ENCODE data around the gene ARHGEF25.

ARHGEF25 gene

DNA sequence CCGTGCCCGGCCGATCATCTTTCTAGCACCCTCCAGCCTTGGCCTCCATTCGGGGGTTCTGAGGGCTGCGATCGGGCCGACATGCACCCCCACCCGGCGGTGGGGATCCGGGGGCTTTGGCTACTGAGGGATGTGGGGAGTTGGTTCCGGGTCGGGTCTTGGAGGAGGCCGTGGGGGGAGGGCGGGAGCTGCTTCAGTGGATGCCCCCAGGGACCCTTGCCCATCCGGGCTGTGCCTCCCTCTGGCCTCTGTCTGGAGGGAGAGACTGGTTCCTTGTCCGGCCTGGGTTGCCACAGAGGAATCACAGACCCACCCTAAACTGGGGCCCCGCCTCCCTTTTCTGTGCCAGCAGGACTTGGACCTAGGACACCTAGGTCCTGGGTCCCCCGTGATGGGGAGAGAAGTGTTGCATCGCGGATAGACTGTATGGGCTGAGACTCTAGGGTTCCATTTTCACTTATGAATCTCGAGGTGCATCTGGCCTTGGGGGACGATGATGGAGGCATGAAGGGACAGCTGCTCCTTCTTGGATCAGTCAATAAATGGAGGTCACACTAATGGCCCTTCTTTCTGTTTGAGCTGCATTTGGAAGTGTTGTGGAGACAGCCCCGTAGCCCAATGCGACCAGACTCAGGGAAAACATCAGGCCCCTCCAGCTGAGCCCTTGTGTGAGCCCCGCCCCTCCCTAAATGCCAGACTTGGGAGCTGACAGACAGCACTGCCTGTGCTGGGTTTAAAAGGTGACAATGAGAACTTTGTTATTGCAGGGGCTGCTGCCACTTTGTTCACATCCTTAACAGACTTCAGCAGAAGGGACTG, 6.0 kb upstream of the ARHGEF25 start:
- intact Hi-C loops (cut with DNase I) = no loop called here
- DNase-seq = peak in 22 of 42 donors; percentile 28 to 68 (median 44)

DNA sequence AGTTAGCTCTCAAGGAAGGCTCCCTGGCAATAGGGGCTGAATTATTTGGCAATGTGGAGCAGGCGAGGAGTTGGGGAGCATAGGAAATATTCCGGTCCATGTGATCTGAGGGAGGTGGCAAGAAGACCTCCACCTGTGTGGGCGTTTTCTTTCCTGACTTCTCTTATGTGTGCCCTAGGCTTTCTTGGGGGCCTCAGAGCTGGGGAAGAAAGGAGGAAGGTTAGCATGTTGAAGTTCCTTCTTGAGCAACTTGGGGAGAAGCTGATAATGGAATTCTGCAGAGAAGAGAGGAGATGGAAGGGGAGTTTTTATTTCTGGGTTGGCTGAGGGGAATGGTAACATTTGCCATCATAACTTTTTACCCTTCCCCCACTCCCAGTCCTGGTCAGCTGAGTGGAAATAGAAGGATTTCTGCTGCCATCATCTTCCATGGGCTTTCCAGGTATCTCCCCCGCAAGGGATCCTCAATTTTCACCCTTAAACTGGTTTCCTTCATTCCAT, 5.4 kb upstream of the ARHGEF25 start:
- peak in 1 of 42 donors; percentile 51 for DNase-seq
- intact Hi-C loops (cut with DNase I) = no loop called here

DNA sequence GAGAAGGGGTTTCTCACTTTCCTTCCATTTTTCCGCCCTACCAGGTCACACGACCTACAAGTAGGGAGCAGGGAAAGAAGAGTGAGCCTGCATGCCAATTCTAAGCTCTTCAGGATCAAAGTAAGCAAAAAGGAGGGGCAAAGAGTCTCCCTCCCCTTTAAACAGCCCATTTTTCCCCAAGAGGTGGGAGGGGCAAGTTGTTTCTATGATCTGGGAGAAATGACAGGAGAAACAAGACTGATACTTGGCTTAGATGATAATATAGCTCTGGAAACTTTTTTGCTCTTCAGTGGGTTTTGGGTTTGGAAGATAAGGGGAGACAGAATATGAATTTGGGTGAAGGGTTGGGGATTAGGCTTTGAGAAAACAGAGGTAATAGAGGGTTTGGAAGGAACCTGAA, 4.8 kb upstream of the ARHGEF25 start:
- intact Hi-C loops (cut with DNase I) = no loop called here
- DNase-seq = no peak

DNA sequence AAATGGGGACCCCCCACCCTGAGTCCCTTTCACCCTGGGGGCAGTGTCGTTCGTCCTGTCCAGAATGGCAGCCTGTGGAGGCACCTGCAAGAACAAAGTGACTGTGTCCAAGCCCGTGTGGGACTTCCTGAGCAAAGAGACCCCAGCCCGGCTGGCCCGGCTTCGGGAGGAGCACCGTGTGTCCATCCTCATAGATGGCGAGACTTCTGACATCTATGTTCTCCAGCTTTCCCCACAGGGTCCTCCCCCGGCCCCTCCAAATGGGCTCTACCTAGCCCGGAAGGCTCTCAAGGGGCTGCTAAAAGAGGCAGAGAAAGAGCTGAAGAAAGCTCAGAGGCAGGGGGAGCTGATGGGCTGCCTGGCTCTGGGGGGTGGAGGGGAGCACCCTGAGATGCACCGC, 4.4 kb upstream of the ARHGEF25 start:
- DNase-seq = no peak
- intact Hi-C loops (cut with DNase I) = no loop called here

DNA sequence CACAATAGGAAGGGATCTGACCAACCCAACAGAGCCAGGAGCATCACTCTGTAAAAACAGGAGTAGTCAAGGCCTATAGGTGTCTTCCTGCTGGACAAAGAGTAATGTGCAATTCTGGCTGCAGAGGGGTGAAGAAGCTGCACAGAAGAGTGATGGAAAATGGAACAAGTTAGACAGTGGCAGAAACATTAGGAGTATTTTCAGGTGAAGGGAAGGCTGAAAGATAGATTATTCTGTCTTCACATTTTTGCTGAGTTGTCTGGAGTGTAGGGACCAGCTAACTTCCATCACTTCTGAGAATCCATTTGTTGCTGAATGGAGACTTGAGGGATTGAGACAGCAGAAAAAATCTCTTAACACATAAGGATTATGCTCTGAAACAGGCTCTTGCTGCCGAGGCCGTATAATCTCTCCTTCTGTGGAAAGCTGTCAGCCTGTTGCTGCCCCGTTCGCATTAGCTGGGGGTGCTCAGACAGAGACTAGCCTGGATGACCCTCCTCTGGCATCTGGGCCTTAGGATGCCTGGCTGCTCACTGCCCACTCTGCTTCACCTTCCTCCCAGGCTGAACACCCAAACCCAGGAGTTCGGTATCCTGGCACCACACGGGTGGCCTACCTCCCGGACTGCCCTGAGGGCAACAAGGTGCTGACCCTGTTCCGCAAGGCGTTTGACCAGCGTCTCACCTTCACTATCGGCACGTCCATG, 3.1 kb upstream of the ARHGEF25 start:
- no peak for DNase-seq
- intact Hi-C loops (cut with DNase I) = no loop called here

DNA sequence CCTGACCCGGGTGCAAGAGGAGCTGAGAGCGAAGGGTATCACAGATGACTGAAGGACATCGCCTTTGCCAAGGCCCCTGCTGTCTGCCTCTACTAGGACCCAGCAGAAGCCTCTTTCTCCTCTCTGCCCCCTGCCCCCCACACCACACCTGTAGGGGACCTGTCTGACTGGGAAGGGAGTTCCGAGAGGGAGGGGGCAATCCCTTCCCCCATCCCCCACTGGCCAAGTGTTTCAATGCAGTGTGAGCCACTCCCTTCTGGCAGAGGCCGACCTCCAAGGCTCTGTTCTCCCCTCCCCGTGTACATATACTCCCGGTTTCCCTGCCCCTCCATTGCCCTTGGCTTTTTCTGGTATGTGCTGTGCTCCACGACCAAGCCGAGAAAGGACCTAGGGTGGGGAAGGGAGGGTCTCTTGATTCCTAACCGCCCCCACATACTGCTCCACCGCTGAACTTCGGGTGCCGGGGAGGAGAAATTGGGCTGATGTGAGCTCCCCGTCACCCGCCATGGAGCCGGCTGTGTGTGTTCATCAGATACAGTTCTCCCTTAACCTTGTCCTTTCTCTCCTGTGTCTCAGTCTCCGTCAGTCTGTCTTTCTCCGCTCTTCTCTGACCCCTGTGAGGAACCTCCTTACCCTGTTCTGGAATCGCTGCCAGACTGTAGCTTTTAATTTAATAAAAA, 2.0 kb upstream of the ARHGEF25 start:
- intact Hi-C loops (cut with DNase I) = no loop called here
- DNase-seq = peak in 2 of 42 donors; percentile 34 to 47

DNA sequence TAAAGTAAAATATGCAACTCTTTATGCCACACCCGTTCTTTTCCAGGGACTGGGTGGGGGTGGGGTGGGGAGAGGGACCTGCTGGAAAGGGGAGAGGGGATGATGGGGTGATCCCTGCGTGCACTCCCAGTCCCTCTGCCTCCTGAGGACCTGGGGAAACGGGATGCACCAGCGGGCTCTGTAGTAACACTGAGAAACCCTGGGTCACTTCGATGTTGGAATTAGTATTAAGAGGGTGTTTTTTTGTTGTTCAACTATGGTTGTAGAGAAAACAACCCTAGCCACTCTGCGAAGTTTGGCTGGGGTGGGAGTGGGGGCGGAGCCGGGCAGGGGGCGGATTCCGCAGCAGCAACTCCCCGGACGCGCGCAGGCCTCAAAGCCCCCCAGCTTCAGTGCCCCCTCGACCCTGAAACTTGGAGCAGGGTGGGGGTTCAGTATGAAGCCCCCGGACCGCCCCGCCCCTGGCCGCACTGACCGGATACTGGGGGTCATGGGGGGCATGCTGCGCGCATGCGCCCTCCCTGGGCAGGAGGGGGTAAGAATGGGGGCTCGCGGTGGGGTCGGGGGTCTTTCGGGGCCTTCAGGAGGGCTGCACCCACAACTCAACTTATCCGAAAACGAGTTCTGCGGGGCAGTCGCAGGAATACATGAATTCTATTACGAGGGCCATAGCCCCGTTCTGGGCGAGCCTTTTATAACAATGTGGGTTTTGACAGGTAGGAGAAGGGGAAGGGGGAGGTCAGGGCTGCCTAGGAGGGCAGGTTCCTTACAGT, 1.3 kb upstream of the ARHGEF25 start:
- DNase-seq = peak in 2 of 42 donors; percentile 7 to 23
- intact Hi-C loops (cut with DNase I) = no loop called here

DNA sequence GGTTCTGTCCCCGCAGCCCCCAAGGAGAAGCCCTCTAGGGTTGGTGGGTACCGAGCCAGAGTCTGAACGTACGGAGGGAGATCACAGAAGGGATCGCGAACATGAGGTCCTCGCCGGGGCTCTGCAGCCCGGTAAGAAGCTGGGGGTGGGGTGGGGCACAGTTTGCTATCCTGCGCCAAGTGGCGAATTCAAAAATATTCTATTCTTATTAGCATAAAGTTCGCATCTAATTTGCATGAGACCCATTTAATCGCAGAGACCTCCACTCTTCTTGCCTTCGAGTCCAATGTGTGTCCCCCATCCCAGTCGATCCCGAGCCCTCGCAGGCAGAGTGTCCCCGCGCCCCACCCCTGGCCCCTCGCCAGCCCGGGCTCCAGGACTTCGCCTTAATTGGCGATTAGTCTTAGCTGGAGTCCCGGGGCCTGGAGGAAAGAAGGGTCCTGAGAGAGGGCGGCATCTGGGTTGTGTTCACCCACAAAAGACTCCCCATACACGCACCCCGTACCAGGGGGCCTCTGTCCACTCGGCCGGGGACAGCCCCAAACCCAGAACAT, 604 bp upstream of the ARHGEF25 start:
- intact Hi-C loops (cut with DNase I) = no loop called here
- DNase-seq = peak in 2 of 42 donors; percentile 10 to 37

DNA sequence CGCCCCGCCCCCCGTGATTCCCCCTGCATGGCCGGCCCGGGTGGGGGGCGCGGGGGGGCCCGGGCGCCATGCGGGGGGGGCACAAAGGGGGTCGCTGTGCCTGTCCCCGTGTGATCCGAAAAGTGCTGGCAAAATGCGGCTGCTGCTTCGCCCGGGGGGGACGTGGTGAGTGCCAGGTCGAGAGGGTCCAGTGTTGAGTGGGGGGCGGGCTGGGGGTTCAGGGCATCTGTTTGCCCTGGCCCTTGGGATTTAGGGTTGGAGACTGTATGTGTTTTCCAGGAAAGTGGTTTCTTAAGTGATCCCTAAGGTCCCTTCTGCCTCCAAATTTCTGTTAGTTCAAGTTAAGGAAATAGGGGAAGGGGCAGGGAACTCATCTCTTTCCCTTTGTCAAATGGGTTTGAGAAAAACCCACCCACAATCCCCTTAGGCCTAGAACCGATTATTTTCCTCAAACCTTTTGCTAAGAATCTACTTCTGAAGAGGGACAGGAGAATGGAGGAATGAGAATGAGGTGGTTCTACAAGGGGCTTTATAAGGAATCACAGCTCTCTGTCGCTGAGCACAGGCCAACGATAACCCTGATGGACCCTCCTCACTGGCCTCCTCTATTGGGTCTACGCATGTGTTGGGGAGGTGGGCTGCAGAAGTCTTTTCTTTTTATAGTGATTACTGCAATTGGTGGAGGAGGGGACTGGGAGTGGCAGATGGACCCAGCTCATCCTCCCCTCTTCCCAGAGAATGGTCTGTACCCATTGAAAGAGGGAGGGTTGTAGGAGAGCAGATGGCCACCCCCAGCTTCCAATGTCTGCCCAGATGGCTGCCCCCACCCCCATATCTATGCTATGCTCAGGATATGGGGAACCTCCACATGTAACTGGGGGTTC, 834 bp downstream of the ARHGEF25 start:
- DNase-seq = no peak
- intact Hi-C loops (cut with DNase I) = no loop called here

DNA sequence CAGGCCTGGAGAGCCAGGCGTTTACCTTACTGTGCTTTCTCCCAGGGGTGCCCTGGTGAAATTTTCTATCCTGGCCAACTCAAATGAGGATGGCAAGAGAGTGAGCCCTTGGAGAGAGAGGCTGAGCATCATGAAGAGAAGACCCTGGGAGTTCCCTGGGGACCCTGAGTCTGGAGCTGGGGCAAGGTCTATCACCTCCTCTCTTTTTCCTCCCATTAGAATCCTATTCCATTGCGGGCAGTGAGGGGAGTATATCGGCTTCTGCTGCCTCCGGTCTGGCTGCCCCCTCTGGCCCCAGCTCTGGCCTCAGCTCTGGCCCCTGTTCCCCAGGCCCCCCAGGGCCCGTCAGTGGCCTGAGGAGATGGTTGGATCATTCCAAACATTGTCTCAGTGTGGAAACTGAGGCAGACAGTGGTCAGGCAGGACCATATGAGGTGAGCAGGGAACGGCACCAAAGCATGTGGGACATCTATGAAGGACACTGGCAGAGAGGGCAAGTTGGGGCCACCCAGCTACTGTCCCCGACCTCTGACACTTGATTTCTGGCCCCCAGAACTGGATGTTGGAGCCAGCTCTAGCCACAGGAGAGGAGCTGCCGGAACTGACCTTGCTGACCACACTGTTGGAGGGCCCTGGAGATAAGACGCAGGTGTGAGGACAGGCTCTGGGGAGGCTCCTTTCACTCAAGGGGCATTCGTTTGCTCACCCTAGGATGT, 1.6 kb downstream of the ARHGEF25 start:
- intact Hi-C loops (cut with DNase I) = no loop called here
- no peak for DNase-seq

DNA sequence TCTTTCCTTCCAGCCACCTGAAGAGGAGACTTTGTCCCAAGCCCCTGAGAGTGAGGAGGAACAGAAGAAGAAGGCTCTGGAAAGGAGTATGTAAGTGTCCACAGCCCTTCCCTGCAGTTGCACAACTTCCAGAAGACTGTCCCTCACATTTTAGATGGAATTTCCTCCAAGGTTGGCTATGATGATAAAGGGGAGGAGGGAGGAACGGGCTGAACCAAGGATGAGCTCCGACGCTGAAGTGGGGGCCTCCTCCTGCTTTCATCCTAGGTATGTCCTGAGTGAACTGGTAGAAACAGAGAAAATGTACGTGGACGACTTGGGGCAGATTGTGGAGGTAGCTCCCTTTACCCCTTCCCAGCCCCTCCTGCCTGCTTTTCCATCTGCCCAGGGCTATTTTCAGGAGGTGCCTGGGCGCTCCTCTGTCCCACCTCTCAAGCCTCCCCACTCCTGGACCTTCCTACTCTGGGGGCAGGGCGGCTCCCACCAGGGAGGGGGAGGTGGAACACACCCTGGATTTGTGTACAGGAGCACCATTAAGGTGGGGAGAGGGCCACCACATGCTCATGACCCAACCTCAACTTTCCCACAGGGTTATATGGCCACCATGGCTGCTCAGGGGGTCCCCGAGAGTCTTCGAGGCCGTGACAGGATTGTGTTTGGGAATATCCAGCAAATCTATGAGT, 2.3 kb downstream of the ARHGEF25 start:
- intact Hi-C loops (cut with DNase I) = no loop called here
- no peak for DNase-seq

DNA sequence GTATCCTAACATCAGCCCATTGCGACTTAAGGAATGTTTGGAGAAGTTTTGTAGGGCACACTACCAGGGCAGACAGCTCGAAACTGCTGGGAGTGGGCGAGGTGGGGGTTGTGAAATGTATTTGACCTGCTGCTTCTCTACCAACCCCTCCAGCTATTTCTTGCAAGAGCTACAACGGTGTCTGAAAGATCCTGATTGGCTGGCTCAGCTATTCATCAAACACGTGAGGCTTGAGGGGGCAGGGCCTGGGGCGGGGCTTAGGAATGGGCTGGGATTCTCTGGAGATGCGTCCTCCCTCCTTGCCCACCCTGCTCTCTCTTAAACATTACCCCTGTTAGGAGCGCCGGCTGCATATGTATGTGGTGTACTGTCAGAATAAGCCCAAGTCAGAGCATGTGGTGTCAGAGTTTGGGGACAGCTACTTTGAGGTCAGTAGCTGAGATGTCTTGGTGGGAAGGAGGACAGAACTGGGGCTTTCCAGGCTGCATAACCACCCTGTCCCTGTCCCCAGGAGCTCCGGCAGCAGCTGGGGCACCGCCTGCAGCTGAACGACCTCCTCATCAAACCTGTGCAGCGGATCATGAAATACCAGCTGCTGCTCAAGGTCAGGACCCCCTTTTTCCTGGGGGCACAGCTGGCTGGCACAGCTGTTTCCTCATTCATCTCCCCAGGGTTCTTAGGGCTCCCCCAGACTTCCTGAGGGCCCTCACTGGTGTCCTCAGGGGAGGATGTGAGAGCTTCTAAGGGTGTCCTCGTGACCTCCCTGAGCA, 3.1 kb downstream of the ARHGEF25 start:
- intact Hi-C loops (cut with DNase I) = no loop called here
- peak in 11 of 42 donors; percentile 38 to 67 (median 49) for DNase-seq

DNA sequence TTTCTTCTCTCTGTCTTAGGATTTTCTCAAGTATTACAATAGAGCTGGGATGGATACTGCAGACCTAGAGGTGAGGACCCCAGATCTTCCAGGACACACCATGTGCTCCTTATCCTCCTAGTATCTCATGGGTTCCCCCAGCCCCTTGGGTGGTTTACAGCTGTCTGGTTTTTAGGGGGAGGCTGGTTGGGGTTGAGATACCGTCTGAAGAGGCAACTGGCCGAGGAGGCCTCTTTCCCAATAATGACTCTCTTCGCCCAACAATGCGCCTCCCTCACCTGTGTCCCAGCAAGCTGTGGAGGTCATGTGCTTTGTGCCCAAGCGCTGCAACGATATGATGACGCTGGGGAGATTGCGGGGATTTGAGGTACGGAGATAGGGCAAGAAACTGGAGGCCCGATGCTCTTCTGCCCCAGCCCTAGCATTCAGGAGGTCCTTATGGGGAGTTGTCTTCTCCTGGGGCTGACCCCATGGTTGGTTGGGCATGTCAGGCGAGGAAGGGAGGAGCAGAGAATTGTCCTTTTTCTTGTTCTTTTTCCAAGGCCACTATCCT, 3.8 kb downstream of the ARHGEF25 start:
- peak in 1 of 42 donors; percentile 12 for DNase-seq
- intact Hi-C loops (cut with DNase I) = no loop called here

DNA sequence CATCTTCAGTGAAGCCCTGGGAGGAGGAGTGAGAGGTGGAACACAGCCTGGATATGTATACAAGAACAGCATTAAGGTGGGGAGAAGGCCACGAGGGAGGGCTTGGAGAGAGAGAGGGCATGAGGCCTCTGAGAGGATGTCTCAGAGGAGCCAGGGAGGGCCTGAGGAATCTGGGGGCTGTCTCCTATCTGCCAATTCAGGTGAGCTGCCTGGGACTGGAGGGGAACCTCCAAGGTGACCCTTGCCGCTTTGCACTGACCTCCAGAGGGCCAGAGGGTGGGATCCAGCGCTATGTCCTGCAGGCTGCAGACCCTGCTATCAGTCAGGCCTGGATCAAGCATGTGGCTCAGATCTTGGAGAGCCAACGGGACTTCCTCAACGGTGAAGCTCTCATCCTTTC, 4.4 kb downstream of the ARHGEF25 start:
- intact Hi-C loops (cut with DNase I) = no loop called here
- DNase-seq = peak in 1 of 42 donors; percentile 30

DNA sequence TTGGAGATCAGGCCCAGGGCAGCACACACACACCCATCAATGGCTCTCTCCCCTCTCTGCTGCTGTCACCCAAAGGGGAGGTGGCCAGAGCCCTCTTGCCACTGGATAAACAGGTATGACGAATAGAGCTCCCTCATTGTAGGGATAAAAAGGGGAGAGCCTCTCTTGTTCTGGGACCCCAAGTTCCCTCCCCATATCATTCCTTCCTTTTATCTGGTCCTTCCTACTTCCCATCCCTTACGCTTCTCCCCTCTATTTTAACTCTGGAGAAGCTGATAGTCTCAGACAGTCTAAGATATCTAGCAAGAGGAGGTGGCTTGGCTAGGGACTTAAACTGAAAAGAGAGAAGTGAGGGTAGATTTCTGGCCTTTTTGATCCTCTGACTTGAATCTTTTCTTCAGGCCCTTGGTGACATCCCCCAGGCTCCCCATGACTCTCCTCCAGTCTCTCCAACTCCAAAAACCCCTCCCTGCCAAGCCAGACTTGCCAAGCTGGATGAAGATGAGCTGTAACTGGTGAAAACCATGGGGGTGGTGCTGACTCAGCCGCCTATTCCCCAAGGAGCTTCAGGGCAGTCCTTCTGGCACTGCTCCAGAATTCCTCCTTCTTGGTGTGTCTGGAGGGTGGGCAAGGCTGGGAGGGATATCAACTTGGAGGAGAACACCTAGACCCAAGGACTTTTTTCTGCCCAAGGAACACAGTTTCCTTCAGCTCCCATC, 5.3 kb downstream of the ARHGEF25 start:
- intact Hi-C loops (cut with DNase I) = no loop called here
- DNase-seq = peak in 28 of 42 donors; percentile 40 to 90 (median 68)

All from head of caudate nucleus (tissue), 42 donors.